ENCODE data around the gene PLCB1.

Gene PLCB1

DNA sequence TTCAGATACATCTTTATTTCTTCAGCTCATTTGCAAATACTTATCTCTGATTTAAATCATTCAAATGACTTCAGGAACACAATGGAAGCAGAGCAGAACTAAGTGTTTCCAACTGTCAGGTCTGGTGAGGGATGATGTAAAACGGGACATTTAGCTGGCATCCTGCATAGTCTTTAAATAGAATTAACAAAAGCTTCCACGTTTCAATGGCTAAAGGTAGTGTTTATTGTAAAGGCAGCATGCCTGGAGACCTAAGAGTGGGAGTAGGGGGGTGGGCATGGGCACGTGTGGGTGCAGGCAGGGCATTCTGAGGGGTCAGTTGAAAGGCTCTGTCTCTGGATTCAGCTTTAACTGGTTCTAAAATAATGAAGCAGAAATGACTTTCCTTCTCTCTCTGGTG lies 174.9 kb downstream of the PLCB1 start:
- no peak for DNase-seq

DNA sequence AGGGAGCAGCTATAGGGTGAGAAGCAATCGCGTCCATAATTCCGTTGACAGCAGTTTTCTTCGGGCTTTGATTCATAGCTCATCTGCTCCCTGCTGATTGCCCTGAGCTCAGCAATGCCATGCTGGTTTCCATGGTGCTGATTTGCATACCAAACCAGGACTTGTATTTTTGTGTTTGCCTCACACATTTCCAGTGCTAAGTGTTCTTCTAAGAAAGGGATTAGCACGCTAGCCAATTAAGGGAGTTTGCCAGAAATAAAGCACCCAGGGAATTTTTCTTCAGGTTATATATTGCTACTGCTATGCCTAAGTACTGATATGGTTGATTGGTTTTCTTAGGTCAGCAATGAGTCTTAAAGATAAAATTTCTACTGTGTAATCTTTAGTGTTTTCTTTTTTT lies 177.6 kb downstream of the PLCB1 start:
- no peak for DNase-seq

DNA sequence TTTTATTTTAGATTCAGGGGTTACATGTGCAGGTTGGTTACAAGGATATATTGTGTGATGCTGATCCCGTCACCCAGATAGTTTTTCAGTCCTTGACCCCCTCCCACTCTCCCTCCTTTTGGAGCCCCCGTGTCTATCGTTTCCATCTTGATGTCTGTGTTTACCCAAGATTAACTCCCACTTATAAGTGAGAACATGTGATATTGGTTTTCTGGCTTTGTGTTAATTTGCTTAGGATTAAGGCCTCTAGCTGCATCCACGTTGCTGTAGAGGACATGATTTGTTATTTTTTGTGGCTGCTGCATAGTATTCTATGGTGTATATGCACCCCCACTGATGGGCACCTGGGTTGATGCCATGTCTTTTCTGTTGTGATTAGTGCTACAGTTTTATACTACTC lies 178.6 kb downstream of the PLCB1 start:
- DNase-seq, result no peak

DNA sequence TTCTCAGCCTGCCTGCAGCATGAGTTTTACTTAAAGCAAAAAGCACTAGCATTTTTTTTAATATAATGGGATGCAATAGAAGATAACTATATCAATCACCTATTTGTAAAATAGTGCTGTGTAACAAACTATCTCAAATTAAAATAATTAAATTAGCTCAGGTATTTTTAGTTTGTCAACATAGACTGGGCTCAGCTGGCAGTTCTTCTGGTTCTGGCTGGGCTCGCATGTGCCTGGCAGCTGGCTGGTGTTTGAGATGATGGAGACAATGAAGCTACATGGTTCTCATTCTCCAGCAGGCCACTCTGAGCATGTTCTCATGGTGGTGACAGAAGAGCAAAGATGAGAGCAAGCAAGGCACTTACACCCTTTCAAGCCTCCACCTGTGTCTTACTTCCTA lies 181.0 kb downstream of the PLCB1 start:
- DNase-seq, result no peak

DNA sequence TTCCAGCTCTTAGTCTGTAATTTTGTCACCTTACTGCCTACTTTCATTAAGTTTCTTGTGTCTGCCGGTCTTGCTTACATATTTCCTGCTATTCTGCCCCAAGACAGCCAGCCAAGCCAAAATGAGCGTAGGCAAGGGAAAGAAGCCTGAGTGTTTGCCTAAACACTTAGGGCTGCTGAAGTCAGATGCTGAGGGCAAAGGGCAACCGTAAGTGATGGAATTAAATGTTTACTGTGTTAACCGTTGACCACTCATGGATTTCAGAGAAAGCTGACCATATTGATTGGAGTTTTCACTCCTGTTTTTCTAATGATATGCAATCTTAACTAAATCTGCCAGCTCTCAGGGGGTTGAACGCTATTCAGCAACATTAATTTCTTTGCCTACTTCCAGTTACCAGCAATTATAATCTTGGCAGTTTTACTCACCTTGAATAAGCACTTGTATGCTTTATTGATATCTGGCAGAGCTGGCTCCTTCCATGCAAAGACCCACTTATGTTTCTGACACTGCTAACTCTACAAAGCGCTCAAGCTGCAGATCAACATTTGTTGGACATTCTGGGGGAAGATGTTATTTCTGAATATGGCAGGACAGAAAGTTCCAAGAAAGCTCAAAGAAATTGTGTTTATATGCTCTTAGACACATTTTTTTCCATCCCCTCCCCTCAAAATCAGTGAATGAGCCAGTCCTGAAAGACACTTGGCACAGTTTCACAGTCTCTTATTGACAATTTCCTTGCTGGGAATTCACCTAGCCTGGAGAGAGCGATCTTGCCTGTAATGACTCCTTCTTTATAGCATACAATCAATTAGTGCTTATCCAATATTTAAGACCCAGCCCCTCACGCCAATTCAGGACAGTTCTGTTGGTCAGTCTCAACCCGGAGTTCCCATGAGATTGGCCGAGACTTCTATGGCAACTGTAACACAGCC lies 183.8 kb downstream of the PLCB1 start:
- no peak for DNase-seq

DNA sequence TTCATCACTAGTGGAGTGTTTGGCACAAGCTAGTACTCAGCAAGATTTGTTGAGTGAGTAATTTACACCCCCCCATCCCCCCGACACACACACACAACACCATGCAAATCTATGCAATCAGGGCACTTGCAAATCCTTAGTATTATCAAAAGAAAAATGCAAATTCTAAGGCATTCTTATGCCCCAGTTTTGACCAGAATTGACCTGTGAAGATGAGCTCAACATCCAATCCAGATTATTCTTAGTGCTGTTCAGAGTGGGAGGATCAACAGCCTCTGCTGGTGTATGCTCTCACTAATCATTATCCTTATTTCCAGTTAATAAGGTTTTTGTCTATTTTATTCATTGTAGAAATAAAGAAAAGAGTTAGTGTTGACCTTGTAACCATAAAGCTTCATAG lies 185.4 kb downstream of the PLCB1 start:
- no peak for DNase-seq

DNA sequence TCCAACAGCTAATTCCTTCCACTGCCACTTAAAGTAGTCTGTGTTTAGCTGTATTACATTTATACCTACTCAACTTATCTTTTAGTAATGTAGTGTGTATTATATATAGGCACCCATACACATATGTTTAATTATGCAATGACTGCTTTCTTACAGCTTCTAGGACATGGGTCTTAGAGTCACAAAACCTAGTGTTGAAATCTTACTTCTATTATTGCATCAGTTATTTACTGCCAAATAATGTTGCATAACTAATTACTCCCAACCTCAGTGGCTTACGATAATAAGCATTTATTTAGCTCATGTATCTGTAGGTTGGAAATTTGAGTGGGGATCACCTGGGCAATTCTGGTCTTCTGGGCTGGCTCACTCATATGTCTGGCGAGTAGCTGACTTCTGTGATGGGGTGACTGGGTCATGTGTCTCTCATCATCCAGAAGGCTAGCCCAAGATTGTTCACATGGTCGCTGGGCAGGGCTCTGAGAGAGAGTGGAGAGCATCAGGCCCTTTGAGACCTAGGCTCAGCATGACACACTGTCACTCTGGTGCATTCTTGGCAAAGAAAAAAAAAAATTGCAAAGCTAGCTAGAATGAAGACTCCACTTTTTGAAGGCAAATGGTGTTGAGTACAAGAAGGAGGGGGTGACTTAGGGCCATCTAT lies 187.0 kb downstream of the PLCB1 start:
- DNase-seq, result no peak

DNA sequence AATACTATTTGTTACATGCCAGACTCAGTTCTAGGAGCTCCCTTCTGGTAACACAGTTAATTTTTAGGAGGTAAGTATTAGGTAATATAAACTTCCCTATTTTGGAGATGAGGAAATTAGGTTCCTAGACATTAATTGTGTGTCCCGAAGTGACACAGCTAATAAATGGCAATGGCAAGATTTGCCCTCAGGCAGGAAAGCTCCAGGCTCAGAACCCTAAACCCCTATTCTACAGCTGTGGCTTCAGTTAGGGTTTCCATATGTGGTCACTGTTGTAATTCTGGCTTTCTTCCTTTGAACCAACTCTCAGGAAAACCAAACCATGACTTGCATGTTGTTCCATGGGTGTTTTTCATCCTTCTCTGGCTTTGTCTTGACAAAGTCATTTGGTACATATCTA lies 188.2 kb downstream of the PLCB1 start:
- no peak for DNase-seq

DNA sequence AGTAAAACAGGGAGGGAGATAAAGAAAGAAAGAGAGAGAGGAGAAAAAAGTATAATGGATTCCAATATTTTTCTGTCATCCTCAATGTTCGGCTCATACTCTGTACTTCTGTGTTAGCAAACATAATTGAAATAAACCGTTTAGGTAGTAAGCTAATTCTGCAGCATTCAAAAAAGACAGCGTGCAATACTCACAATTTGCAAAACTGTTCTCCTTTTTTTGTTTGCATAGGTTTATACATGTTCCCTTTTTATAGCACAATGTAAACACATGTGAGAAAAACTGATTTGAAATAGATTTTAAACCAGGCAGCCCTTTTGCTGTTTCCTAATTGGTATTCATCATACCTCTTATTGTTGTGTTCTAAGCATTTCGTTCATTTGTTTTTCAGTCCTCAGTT lies 188.9 kb downstream of the PLCB1 start:
- DNase-seq, result no peak

DNA sequence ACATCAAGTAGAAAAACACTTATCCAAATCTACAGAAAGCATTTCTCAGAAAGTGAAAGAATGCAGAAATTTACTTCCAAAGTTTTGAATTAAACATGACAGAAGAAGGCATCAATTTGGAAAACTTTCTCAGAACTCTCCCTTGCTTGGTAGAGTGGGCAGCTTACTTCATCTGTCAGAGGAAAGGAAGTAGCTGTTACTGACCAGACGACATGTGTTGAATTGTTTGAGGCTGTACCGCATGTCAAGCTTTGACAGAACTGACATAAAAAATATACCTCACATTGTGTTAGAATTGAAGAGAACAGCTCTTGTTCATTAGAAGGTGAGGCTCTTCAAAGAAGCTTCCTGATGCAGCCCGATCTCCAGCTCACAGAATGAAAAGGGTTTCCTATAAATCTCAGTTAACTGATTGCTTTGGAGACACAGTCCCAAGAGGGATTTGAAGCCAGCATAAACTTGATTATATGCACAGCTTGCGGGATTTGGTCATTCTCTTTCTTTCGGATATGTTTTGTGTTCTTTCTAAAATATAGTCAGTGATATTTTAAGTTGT lies 190.7 kb downstream of the PLCB1 start:
- DNase-seq, result no peak

DNA sequence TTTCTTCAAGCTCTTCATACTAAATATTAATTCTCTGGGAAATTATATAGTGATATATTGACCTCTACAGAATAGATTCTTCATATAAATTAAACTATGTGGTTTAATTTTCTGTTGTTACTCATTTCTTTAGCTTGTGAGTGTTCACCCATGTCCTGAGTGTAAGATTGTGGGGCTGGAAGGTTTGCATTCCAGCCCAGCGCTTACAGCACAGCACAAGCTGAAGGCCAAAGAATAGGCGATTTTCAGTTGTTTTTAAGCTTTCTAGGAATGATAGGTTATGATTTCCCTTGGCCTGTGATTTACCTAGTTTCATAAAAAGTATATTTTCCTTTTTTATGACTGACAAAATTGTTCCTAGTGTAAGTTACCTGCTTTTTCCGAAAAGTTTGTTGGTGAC lies 194.1 kb downstream of the PLCB1 start:
- no peak for DNase-seq

DNA sequence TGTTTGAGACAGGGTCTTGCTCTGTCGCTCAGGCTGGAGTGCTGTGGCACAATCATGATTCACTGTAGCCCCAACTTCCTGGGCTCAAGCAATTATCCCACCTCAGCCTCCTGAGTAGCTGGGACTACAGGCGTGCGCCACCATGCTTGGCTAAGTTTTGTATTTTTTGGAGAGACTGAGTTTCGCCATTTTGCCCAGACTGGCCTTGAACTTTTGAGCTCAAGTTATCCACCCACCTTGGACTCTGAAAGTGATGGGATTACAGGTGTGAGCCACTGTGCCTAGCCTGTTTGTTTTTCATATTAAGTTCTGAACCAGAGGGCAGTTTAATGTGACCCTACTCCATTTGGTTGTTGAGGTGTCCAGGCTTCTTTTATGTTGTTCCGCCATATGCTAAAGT lies 194.8 kb downstream of the PLCB1 start:
- DNase-seq, result no peak

DNA sequence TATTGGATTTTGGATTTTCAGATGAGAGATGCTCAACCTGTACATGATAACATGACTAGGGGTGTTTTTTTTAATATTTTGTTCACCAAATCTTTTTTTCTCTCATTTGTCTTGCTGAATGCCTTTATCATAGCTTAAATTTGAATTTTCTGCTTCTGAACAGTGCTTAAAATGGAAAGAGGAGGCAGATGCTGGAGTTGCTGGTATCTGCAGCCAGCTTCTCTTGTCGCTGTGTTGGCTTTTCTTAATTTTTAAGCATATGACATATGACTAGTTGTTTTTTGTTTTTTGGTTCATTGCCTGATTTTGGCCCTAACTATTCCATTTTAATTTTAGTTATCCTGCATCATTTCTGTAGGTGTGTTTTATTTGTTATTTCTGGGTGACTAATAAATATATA lies 196.1 kb downstream of the PLCB1 start:
- DNase-seq, result no peak

DNA sequence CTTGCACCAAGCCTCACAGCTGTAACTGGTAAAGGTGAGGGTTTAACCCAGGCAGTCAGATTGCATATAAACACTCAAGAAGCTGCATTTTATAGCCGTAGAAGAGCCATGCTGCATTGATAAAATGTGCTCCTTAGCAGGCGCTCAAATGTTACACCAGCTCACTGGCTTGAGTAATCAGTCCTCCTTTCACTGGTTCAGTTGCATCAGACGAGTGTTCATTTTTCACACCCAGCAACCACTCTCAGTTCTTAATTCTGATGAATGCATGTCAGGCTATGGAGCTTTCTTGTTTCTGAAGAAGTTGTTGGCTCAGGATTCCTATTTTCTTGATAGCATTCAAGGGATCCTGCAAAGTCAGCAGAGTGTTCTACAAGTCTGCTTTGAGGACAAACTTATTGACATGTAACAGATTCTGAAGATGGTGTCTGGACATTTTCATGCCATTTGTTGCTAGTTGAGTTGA lies 198.3 kb downstream of the PLCB1 start:
- DNase-seq, result no peak

DNA sequence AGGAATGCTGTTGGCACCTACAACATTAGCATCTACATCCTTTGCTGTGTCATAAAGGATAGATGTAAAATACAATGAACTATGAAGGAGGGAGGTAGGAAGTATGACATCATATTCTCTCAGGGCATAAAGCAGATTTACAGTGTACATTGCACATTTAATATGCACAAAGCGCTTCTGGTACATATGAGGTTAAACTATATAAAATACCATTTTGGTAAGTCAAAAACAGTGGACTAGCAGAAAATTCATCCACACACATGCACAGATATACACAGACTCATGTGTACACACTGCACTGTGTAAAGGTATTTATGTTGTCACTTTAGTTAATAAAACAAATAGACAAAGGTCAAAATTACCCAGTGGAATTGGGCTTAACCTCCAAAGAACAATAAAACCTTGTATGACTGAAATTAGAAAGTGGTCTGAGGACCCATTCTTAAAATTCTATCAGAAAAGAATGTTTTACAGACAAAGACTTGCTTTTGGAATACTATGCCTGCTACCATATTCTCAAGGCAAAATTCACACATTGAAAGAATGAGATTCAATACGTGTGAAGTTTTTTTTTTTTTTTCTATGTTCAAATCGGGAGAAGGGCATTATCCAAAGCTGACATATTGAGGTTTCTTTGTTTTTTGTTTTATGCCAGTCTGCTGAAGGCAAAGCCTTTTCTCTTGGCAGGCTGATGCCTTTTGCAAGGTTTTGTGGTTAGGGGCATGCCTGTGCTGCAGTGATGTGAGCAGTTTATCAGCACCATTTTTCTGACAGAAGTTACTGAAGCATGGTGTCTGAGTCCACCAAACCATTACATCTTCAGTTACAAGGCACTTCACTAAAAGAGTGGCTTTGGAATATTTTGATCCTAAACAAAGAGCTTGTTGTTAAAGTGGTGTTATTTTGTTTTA lies 199.0 kb downstream of the PLCB1 start:
- no peak for DNase-seq

DNA sequence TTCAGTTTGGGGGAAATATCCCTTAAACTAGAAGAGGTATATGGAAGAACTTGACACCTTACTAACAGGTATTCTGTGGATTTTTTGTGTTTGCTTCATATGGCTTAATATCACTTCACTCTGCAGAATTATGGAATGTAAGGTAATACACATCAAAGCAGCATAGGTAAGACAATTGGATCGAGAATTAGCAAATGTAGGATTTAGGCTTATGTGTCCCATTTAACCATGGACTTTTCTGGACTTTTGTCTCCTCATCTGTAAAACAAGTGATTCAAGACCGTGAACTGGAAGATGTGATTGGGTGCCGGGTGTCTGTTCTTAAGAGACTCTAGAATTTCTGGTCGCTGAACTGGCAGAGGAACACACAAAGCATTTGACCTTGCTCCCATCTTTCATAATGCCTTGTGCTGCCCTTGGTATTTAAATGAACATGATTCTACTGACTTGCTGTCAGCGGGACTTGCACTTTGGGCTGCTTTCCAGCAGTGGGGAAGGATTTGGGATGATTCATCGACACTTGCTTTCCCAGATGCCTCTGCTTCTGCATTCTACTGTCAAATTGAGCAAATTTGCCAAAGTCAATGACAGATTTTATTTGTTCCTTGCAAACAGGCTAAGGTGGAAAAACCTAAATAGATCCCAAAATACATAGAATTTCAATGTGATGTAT lies 199.8 kb downstream of the PLCB1 start:
- no peak for DNase-seq

DNA sequence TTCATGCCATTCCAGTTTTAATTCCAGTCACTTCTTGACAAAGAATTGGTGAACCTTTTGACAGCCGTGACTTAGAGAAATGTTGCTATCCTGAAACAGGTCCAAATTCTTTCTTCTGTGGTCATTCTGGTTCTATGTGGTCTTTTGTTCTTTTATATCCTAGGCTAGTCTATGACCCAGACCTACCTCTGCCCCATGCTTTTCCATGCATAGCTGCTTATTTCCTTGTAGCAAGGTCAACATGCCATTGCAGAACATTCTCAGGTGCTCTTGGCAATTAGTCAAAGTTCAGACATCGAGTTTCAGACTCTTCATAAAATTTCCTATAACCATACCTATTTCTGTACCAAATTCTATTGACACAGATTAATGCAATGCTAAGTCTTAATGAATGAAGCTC lies 202.6 kb downstream of the PLCB1 start:
- no peak for DNase-seq

DNA sequence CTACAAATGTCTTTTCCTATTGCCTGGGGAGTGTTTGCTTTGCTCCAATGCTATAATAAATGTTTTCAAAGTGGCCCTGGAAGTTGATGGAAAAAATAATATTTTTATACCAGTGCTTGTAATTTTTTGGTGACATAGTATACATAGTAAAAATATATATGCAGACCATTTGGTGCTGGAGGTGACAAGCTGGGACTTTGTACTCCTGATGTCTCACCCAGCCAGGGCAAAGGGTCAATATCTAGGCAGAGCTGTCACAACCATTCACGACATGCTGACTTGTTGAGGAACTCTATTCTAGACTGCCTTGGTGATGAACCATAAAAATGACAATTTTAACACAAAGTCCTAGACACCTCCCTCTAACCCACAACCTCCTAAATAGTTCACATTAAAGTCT lies 203.0 kb downstream of the PLCB1 start:
- no peak for DNase-seq

DNA sequence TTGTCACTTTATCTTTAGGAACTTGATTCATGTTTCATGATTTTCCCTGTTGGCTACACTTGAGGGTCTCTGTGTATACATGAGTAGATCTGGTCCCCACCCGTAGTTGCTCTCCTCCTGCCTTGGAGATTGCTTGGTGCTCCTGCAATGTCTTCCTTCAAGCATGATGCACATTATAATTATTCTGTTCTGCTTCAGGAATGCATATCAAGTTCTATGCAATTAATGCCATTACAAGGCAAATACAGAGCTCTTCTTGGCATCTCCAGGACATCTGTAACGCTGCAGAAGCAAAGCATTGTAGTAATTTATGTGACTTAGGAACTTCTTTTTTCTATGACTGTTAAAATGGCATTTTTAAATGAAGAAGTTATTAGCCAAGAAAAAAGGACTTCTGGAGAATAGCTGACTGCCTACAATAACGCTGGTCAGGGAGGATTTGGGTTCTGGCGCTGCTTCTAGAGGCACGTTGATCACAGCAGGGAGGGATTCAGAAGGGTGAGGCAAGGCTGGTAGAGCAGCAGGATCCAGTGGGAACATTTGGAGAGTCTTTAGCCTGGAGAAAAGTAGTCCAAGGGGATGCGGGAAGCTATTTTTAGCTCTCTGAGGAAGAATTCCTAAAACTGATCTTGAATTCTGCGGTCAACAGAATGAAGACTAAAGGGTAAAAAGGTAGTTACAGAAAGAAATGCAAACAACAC lies 203.6 kb downstream of the PLCB1 start:
- DNase-seq, result no peak

DNA sequence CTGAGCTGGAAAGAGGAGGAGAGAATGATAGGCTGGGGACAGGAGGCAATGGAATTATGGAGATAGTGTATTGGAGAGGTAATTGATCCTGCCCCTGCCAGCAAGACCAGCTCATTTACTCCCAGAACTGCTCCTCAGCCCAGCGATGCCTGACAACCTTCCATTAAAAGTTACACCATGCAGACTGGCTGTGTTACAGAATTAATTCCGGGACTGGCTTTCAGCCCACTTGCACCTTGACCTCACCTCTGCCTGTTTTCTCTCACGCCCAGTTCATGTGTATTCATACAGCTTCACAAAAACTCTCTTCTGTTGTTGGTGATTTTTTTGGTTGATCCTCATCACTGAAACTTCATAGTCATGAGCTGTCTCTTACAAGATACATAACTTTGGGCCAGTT lies 207.3 kb downstream of the PLCB1 start:
- no peak for DNase-seq

DNA sequence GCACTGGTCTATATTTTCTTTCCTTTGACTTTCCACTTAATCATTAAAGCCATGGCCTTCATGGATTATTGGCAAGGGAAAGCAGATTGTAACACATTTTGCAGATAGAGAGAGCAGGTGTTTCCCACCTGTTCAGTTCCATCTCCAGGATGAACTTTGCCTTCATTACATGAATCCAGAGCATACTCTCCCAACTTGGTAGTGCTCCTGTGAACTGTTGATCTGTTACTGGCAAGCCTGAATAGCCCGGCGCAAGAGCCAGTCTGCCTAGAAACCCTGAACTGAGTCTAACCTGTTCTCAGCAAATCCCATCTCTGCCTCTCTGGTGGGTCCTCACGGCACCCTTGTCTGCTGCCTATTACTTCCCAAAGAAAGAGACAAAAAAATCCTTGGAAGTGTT lies 210.3 kb downstream of the PLCB1 start:
- DNase-seq, result no peak

DNA sequence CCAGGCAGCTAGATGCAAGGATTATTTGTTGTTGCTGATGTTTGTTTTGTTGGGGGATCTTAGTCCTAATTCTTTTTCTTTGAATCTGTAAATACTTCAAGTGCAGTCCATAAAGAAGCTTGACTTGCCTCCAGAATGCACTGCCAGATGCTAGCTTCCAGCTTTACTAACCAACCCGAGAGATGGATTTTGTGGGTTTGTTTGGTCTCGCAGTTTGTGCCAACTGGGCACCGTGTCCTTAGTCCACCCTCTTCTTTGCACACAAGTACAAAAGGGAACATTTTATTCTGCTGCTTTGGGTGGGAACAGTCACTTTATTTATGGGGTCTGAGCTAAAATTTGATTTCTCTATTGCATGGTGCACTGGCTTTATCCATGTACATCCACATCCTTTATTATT lies 212.0 kb downstream of the PLCB1 start:
- no peak for DNase-seq
